Measurements from ENCODE around the gene OPRL1.

The OPRL1 gene

DNA sequence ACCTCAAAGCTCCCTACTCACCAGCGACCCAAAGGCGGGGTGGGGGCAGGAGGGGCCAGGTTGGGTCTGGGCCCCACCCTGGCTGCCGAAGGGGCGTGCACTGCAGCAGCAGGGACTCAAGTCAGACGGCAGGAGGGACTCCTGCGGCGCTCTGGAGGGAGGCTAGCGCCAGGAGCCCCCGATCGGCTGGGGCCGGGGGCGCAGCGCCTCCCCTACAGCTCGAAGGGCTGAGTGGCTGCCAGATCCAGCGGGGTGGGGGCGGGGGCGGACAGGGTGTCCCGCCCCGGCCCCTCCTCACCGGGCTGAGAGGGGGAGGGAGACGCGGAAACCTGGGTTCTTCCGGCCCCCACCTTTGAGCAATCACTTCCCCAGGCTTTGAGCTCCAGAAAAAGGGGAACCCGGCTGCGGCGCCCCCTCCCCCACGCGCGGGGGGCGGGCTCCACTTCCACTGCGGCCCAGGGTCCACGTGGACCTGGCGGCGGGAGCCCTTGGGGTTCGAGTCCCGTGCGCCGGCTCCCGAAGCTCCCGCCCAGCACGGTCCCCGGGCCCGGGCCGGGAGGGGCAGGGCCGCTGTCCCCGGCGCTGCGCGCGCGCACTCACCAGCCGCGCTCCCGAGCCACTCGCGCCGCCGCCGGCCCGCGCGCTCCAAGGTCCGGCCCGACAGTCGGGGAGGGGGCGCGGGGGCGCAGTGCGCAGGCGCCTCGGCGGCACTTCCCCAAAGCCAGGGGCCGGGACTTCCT lies 439 bp upstream of the OPRL1 start, which contains the start of gene RGS19:
RGS19 (minus strand) TSS at position 246 of the 740 bp plus-strand sequence. CDS start 2,632 bp downstream, outside the sequence.
- no peaks in the 10 kb centered on the region for H3K9me3 ChIP-seq (ENCODE audit: control insufficient read depth in 1 of 2, low read length in 2 of 2)
- peaks cover 13 to 32% of the 10 kb centered on the region in 2 donors for H3K27me3 ChIP-seq (ENCODE audit: control insufficient read depth in 1 of 2, insufficient read depth in 2 of 2, low read length in 2 of 2)
- peak within 1 kb of the TSS; percentile 42 for H3K27ac ChIP-seq (ENCODE audit: low read depth, low read length)
- H3K4me3 ChIP-seq (ENCODE audit: low read depth in 1 of 2, low read length in 2 of 2): peak within 1 kb of the TSS; percentile 71
- peak within 1 kb of the TSS; percentile 54 to 68 for H3K9ac ChIP-seq (ENCODE audit: low read depth in 1 of 2, low read length in 2 of 2)
- H3K36me3 ChIP-seq (ENCODE audit: control insufficient read depth in 1 of 2, insufficient read depth in 2 of 2, low read length in 2 of 2): peaks cover 0 to 5% of the 10 kb centered on the region in 2 donors
- H3K4me1 ChIP-seq (ENCODE audit: control insufficient read depth in 1 of 2, insufficient read depth in 2 of 2, low read length in 2 of 2): peaks cover 8 to 38% of the 10 kb centered on the region in 2 donors

- no peaks in the 10 kb centered on the region for H3K9me3 ChIP-seq (ENCODE audit: control insufficient read depth in 1 of 2, low read length in 2 of 2)
- peak overlapping the region in 1 of 2 donors; percentile 57 for H3K4me3 ChIP-seq (ENCODE audit: low read depth in 1 of 2, low read length in 2 of 2)
- peaks cover 20 to 44% of the 10 kb centered on the region in 2 donors for H3K27me3 ChIP-seq (ENCODE audit: control insufficient read depth in 1 of 2, insufficient read depth in 2 of 2, low read length in 2 of 2)
- no peak overlapping the region for H3K9ac ChIP-seq (ENCODE audit: low read depth in 1 of 2, low read length in 2 of 2)
- no peak overlapping the region for H3K27ac ChIP-seq (ENCODE audit: low read depth, low read length)
- H3K36me3 ChIP-seq (ENCODE audit: control insufficient read depth in 1 of 2, insufficient read depth in 2 of 2, low read length in 2 of 2): no peaks in the 10 kb centered on the region
- peaks cover 8 to 39% of the 10 kb centered on the region in 2 donors for H3K4me1 ChIP-seq (ENCODE audit: control insufficient read depth in 1 of 2, insufficient read depth in 2 of 2, low read length in 2 of 2)
Measured at GRCh38 chr20:64080813-64081623, 1.1 kb downstream of the OPRL1 start.

DNA sequence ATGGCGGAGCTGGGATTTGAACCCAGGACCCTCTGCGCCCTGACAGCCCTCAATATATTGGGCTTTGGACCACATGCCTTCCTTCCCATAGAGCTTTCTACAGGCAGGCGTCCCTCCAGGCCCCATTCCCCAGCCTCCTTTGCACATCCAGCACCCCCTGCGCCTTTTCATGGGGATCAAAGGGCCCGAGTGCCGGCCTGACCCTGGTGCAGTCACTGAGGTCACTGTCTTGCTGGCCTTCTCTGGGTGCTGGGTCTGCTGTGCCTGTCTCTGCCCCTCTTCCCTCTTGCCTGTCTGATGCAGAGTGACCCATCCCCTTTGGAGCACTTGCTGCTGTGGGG lies 1.7 kb downstream of the OPRL1 start:
- H3K4me1 ChIP-seq (ENCODE audit: control insufficient read depth in 1 of 2, insufficient read depth in 2 of 2, low read length in 2 of 2): peaks cover 8 to 39% of the 10 kb centered on the region in 2 donors
- H3K27ac ChIP-seq (ENCODE audit: low read depth, low read length): no peak overlapping the region
- peaks cover 22 to 49% of the 10 kb centered on the region in 2 donors for H3K27me3 ChIP-seq (ENCODE audit: control insufficient read depth in 1 of 2, insufficient read depth in 2 of 2, low read length in 2 of 2)
- no peaks in the 10 kb centered on the region for H3K36me3 ChIP-seq (ENCODE audit: control insufficient read depth in 1 of 2, insufficient read depth in 2 of 2, low read length in 2 of 2)
- no peaks in the 10 kb centered on the region for H3K9me3 ChIP-seq (ENCODE audit: control insufficient read depth in 1 of 2, low read length in 2 of 2)
- H3K9ac ChIP-seq (ENCODE audit: low read depth in 1 of 2, low read length in 2 of 2): no peak overlapping the region
- no peak overlapping the region for H3K4me3 ChIP-seq (ENCODE audit: low read depth in 1 of 2, low read length in 2 of 2)

DNA sequence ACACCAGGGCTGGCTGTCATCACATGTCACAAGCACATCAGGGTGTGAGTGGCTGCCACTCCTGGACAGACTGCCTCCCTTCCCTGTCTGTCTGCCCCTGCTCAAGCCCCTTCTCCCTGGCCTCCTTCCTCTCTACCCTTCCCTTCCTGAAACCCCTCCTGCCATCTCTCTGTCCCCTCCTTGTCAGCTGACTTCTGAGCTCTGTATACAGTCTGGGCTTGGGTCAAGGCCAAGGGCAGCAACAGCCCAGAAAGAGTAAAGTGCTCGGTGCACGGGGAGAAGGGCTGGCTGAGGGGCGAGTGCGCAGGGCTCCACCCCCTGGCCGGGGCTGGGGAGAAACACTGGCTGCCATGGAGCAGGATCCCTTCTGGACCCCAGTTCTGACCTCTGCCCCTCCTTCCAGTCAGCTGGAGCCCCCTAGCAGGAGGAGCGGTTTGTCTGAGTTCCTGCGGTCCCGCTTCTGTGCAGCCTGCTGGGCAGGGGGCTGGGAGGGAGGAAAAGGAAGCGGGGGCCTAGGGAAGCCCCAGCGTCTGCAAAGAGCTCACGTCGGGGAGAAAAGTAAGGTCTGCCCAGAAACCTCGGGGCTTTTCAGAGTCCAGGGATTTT lies 2.3 kb downstream of the OPRL1 start:
- H3K4me3 ChIP-seq (ENCODE audit: low read depth in 1 of 2, low read length in 2 of 2): no peak overlapping the region
- no peak overlapping the region for H3K27ac ChIP-seq (ENCODE audit: low read depth, low read length)
- H3K27me3 ChIP-seq (ENCODE audit: control insufficient read depth in 1 of 2, insufficient read depth in 2 of 2, low read length in 2 of 2): peaks cover 22 to 53% of the 10 kb centered on the region in 2 donors

DNA sequence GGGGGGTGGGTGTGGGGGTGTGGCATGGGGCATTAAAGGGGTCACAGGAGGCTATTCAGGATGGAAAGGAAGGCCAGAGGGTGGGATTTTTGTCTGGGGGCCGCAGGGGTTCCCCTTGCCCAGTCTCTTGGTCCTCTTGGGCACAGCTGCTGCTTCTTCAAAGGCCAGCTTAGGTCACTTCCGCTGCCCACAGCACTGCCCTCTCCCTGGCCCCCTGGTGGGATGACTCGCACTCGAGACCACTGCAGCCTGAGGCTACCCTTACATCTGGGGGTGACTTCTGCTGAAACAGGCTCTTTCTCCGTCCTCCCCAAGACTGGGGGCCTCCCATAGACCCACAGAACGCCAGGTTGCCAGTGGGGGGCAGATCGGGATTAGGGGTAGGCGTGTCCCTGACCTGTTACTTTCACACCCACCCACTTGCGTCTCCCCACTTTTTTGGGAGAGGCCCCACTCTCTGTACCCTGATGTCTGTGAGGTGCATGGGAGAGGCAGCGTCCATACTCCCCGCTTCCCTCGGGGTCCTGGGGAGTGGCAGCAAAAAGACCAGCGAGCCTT lies 3.0 kb downstream of the OPRL1 start:
- no peaks in the 10 kb centered on the region for H3K36me3 ChIP-seq (ENCODE audit: control insufficient read depth in 1 of 2, insufficient read depth in 2 of 2, low read length in 2 of 2)
- no peaks in the 10 kb centered on the region for H3K9me3 ChIP-seq (ENCODE audit: control insufficient read depth in 1 of 2, low read length in 2 of 2)
- H3K9ac ChIP-seq (ENCODE audit: low read depth in 1 of 2, low read length in 2 of 2): no peak overlapping the region
- peak overlapping the region in 1 of 2 donors; percentile 40 for H3K4me3 ChIP-seq (ENCODE audit: low read depth in 1 of 2, low read length in 2 of 2)
- H3K27ac ChIP-seq (ENCODE audit: low read depth, low read length): no peak overlapping the region
- H3K4me1 ChIP-seq (ENCODE audit: control insufficient read depth in 1 of 2, insufficient read depth in 2 of 2, low read length in 2 of 2): peaks cover 8 to 33% of the 10 kb centered on the region in 2 donors
- peaks cover 22 to 53% of the 10 kb centered on the region in 2 donors for H3K27me3 ChIP-seq (ENCODE audit: control insufficient read depth in 1 of 2, insufficient read depth in 2 of 2, low read length in 2 of 2)

More for the DNA sequence above, 2.3 kb downstream of the OPRL1 start:
- H3K36me3 ChIP-seq (ENCODE audit: control insufficient read depth in 1 of 2, insufficient read depth in 2 of 2, low read length in 2 of 2): no peaks in the 10 kb centered on the region
- H3K9ac ChIP-seq (ENCODE audit: low read depth in 1 of 2, low read length in 2 of 2): no peak overlapping the region
- H3K4me1 ChIP-seq (ENCODE audit: control insufficient read depth in 1 of 2, insufficient read depth in 2 of 2, low read length in 2 of 2): peaks cover 8 to 39% of the 10 kb centered on the region in 2 donors
- no peaks in the 10 kb centered on the region for H3K9me3 ChIP-seq (ENCODE audit: control insufficient read depth in 1 of 2, low read length in 2 of 2)

DNA sequence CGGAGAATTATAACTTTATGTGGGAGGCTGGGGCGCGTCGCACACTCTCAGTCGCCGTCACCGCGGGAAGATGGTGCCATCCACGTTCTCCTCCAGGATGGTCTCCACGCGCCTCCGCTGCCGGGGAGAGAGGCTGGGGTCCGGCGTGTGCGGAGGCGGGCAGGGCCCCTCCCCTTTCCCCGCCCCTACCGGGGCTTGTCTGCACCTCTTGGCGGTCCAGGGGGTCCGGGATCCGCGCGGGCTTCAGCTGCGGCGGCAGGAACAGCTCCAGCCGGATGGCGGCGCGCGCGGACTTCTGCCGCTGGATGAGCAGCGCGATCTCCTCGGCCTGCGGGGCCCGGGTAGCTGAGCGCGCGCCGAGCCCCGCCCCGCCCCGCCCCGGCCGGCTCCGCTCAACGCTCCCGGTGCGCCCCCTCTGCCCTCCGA lies 3.5 kb downstream of the OPRL1 start:
- no peaks in the 10 kb centered on the region for H3K9me3 ChIP-seq (ENCODE audit: control insufficient read depth in 1 of 2, low read length in 2 of 2)
- no peaks in the 10 kb centered on the region for H3K36me3 ChIP-seq (ENCODE audit: control insufficient read depth in 1 of 2, insufficient read depth in 2 of 2, low read length in 2 of 2)
- H3K27me3 ChIP-seq (ENCODE audit: control insufficient read depth in 1 of 2, insufficient read depth in 2 of 2, low read length in 2 of 2): peaks cover 25 to 48% of the 10 kb centered on the region in 2 donors
- no peak overlapping the region for H3K27ac ChIP-seq (ENCODE audit: low read depth, low read length)
- no peak overlapping the region for H3K9ac ChIP-seq (ENCODE audit: low read depth in 1 of 2, low read length in 2 of 2)
- H3K4me3 ChIP-seq (ENCODE audit: low read depth in 1 of 2, low read length in 2 of 2): peak overlapping the region in 1 of 2 donors; percentile 55
- peaks cover 8 to 28% of the 10 kb centered on the region in 2 donors for H3K4me1 ChIP-seq (ENCODE audit: control insufficient read depth in 1 of 2, insufficient read depth in 2 of 2, low read length in 2 of 2)

- Histone ChIP-seq H3K4me3 (ENCODE audit: low read depth in 1 of 2, low read length in 2 of 2) (peak within 1 kb of the TSS in 1 of 2 donors; percentile 55), H3K4me1 (ENCODE audit: control insufficient read depth in 1 of 2, insufficient read depth in 2 of 2, low read length in 2 of 2) (peaks cover 2 to 22% of the 10 kb centered on the region in 2 donors), H3K9me3 (ENCODE audit: control insufficient read depth in 1 of 2, low read length in 2 of 2) (no peaks in the 10 kb centered on the region), H3K27me3 (ENCODE audit: control insufficient read depth in 1 of 2, insufficient read depth in 2 of 2, low read length in 2 of 2) (peaks cover 29 to 42% of the 10 kb centered on the region in 2 donors), H3K9ac (ENCODE audit: low read depth in 1 of 2, low read length in 2 of 2) (no peak within 1 kb of the TSS), H3K27ac (ENCODE audit: low read depth, low read length) (no peak within 1 kb of the TSS), H3K36me3 (ENCODE audit: control insufficient read depth in 1 of 2, insufficient read depth in 2 of 2, low read length in 2 of 2) (no peaks in the 10 kb centered on the region)
Measured at GRCh38 chr20:64083804-64084684, 4.2 kb downstream of the OPRL1 start, which contains the start of gene LKAAEAR1. LKAAEAR1 (minus strand) TSS chr20:64084398; CDS start chr20:64084219, 179 bp downstream.

- Histone ChIP-seq H3K36me3 (ENCODE audit: control insufficient read depth in 1 of 2, insufficient read depth in 2 of 2, low read length in 2 of 2) (no peaks in the 10 kb centered on the region), H3K9me3 (ENCODE audit: control insufficient read depth in 1 of 2, low read length in 2 of 2) (no peaks in the 10 kb centered on the region), H3K27ac (ENCODE audit: low read depth, low read length) (no peak overlapping the region), H3K4me1 (ENCODE audit: control insufficient read depth in 1 of 2, insufficient read depth in 2 of 2, low read length in 2 of 2) (peaks cover 0 to 18% of the 10 kb centered on the region in 2 donors), H3K9ac (ENCODE audit: low read depth in 1 of 2, low read length in 2 of 2) (no peak overlapping the region), H3K4me3 (ENCODE audit: low read depth in 1 of 2, low read length in 2 of 2) (no peak overlapping the region), H3K27me3 (ENCODE audit: control insufficient read depth in 1 of 2, insufficient read depth in 2 of 2, low read length in 2 of 2) (peaks cover 33 to 39% of the 10 kb centered on the region in 2 donors)
Measured at GRCh38 chr20:64084685-64085152, 4.8 kb downstream of the OPRL1 start.

GRCh38 chr20:64086801-64087200 lies 6.9 kb downstream of the OPRL1 start:
- peaks cover 0 to 15% of the 10 kb centered on the region in 2 donors for H3K4me1 ChIP-seq (ENCODE audit: control insufficient read depth in 1 of 2, insufficient read depth in 2 of 2, low read length in 2 of 2)
- H3K36me3 ChIP-seq (ENCODE audit: control insufficient read depth in 1 of 2, insufficient read depth in 2 of 2, low read length in 2 of 2): no peaks in the 10 kb centered on the region
- H3K27me3 ChIP-seq (ENCODE audit: control insufficient read depth in 1 of 2, insufficient read depth in 2 of 2, low read length in 2 of 2): peaks cover 35 to 39% of the 10 kb centered on the region in 2 donors
- H3K9ac ChIP-seq (ENCODE audit: low read depth in 1 of 2, low read length in 2 of 2): no peak overlapping the region
- no peak overlapping the region for H3K27ac ChIP-seq (ENCODE audit: low read depth, low read length)
- H3K9me3 ChIP-seq (ENCODE audit: control insufficient read depth in 1 of 2, low read length in 2 of 2): no peaks in the 10 kb centered on the region
- no peak overlapping the region for H3K4me3 ChIP-seq (ENCODE audit: low read depth in 1 of 2, low read length in 2 of 2)

All from duodenal mucosa (tissue), 2 donors.